GM10266 (cell line): ENCODE measurements around the gene LENG9.

Experiments used
- DNase-seq: peaks from one replicate; pipeline ENCODE4 v3.0.0; 2012; ENCODE audit errors: extremely low spot score
- TF ChIP-seq, protein P1 (sequence below): IDR thresholded peaks from 2 replicates; pipeline ENCODE4 v1.5.1; 2012; ENCODE audit warnings: mild to moderate bottlenecking, low read depth; ENCODE audit not compliant: control insufficient read depth, insufficient read depth; ENCODE audit errors: missing control alignments

LENG9 gene

DNA sequence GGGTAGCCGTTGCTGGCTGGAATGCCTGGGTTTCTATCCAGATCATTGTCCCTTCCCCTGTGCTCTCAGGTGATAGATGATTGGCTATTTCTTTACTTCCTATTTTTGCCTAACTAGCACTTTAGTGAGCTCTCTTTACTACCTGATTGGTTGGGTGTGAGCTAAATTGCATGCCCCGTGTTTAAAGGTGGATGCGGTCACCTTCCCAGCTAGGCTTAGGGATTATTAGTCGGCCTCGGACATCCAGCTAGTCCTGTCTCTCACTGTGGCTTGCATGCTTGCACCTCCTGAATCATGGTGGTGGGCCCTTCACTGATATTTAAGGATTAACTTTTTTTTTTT is 38.2 kb downstream of the LENG9 start:
- no peak for DNase-seq
- TF ChIP-seq, protein P1, sequence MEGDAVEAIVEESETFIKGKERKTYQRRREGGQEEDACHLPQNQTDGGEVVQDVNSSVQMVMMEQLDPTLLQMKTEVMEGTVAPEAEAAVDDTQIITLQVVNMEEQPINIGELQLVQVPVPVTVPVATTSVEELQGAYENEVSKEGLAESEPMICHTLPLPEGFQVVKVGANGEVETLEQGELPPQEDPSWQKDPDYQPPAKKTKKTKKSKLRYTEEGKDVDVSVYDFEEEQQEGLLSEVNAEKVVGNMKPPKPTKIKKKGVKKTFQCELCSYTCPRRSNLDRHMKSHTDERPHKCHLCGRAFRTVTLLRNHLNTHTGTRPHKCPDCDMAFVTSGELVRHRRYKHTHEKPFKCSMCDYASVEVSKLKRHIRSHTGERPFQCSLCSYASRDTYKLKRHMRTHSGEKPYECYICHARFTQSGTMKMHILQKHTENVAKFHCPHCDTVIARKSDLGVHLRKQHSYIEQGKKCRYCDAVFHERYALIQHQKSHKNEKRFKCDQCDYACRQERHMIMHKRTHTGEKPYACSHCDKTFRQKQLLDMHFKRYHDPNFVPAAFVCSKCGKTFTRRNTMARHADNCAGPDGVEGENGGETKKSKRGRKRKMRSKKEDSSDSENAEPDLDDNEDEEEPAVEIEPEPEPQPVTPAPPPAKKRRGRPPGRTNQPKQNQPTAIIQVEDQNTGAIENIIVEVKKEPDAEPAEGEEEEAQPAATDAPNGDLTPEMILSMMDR = no peak

DNA sequence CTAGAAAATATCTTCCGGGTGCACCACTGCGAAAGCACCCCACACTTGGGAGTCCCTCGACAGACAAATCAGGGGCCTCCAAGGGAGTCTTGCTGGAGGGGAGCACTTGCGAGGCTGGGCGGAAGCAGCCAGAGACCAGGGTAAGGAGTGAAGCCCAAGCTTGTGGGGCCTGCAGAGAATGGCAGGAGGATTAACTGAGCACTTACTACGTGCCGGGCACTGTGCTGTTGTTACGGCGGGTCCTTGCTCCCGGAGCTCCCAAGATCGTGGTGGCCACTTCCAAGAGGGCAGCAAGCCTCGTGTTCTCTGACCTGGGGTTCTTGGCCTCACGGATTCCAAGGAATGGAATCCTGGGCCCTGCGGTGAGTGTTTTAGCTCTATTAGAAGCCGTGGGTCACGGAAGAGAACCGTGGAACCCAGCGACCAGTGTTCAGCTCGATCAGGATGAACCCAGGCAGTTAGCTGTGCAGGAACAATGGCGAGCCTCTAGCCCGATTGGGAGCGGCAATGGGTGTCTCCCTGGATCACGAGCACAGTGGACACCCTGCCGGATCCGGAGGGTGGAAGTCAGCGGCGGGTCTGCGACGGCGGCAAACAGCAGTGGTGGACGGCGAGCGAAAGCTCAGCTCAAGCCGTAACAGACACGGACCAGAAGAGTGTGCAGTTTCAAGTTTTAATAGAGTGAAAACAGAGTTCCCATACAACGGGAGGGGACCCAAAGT is 38.8 kb downstream of the LENG9 start:
- no peak for DNase-seq
- TF ChIP-seq, protein P1 = no peak

DNA sequence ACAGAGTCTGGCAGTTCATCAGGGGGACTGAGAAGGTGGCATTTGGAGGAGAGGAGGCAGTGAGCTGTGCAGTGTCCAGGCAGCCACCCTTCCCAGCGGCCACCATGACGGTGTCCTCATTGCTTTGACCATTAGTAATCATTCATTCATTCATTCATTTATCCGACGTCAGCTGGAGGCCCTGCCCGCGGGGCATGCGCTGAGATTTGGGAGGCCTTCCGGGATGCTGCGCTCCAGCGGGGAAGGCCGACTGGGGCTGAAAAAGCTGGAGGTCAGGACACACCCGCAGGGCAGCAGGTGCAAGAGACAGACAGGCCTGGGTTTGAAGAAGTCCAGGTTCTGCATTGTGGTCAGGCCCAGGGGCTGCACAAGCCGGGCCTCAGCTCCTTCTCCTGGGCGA is 39.4 kb downstream of the LENG9 start:
- DNase-seq = no peak

DNA sequence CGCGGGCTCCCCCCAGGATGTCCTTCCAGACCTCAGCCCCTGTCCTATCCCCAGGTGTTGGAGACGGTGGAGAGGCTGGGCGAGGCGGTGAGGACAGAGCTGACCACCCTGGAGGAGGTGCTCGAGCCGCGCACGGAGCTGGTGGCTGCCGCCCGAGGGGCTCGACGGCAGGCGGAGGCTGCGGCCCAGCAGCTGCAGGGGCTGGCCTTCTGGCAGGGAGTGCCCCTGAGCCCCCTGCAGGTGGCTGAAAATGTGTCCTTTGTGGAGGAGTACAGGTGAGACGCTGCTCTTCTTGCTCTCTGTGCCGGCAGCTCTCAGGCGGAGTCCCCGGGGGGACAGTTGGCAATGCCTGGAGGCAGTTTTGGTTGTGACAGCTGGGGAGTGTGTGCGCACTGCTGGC is 41.4 kb downstream of the LENG9 start:
- TF ChIP-seq, protein P1 = no peak
- peak; percentile 21 for DNase-seq

More for the DNA sequence above, 39.4 kb downstream of the LENG9 start:
- TF ChIP-seq, protein P1 = no peak

DNA sequence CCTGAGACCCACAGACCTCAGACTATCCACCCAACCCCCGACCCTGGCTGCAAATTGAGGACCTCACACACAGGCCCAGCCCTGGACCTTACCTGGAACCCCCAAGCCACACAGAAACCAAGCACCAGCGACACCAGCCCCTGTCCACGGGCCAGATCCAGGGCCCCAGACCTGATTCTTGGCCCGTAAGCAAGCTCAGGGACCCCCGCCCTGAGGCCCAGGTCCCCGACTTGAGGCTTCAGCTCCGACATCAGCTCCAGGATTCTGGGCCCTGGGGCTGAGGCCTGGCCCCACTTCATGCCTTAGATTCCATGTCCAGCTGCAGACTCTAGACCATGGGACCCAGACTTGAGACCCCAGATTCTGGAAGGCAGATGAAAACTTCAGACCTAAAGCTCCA is 42.1 kb downstream of the LENG9 start:
- TF ChIP-seq, protein P1 = no peak
- DNase-seq = peak; percentile 18

DNA sequence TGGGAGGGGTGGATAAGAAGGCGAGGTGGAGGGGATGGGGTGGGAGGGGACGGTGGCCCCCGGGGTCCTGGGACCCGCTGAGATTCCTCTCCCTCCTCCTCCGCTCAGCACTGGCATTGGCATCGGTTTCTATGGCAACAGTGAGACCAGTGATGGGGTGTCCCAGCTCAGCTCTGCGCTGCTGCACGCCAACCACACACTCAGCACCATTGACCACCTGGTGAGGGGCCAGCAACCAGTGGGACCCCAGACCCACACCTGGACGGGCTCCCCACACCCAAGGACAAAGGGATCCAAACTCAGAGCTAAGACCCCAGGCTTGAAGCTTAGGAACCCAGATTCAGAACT is 42.4 kb downstream of the LENG9 start:
- peak; percentile 34 for DNase-seq
- TF ChIP-seq, protein P1 = no peak

DNA sequence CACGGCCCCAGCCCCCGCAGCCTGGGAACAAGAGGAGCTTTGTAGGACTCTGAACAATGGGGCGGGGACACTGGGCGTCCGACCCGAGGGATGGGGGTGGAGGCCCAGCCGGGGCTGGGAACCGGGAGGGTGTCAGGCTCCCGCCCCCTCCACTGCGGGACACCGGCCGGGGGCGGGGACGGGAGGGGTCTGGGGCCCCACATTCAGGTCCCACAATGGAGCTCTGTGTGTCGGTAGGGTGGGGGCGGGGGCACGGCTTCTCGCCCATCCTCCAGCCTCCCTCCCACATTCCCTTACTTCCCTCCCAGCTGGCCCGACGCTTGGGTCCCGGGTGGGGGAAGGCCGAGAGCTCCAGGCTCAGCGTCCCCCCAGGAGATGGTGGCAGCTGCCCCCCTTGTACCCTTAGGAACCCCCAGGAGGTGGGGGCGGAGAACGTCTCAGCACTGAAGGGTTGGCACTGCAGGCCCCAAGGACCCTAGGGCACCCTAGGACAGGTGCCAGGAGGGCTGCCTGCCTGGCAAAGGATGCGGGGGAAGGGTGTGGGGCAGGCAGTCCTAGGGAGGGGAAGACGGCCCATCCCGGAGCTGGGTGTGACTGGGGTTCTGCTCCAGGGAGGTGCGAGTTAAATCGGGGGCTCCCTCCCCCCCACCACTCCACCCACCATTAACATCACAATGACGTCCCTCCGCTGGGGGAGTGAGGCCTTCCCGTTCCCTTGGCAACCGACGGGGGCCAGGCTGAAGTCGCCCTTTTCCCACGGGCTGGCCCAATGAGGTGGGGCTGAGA is 43.0 kb downstream of the LENG9 start:
- DNase-seq = peak; percentile 41
- TF ChIP-seq, protein P1 = no peak
